GM23338 (cell line): ENCODE data around the gene ANKS1B. TPM values are rescaled to one million over a fixed set of nuclear protein-coding genes. Genes with fewer than 3 reads are reported as not detected.

ENCODE experiments used
- ATAC-seq: fragments of 200-7000 bp; cut with Tn5 transposase; 3 replicates; pipeline ENCODE4 v1.9.1; 2020
- DNase-seq: peaks from one replicate; pipeline ENCODE4 v3.0.0-alpha.2; 2015; ENCODE audit warnings: low spot score
- H2AFZ ChIP-seq: fragments of 200-600 bp; sonication (generic); 2 replicates; pipeline ENCODE4 v1.8.0; 2016; ENCODE audit warnings: antibody characterized with exemption, mild to moderate bottlenecking, moderate library complexity
- H3F3A ChIP-seq: fragments of 200-600 bp; sonication (generic); replicated peaks from 2 replicates; pipeline ENCODE4 v1.8.0; 2017; ENCODE audit warnings: antibody characterized with exemption, mixed run types, low read depth
- H3K27ac ChIP-seq: fragments of 200-600 bp; sonication (generic); 2 replicates; pipeline ENCODE4 v1.6.1; 2016; ENCODE audit warnings: low read depth
- H3K27me3 ChIP-seq: fragments of 200-600 bp; sonication (generic); 2 replicates; pipeline ENCODE4 v1.8.0; 2016; ENCODE audit warnings: mild to moderate bottlenecking, mixed run types, moderate library complexity; ENCODE audit not compliant: insufficient read depth
- H3K36me3 ChIP-seq: fragments of 200-600 bp; sonication (generic); 2 replicates; pipeline ENCODE4 v1.8.0; 2016; ENCODE audit warnings: mild to moderate bottlenecking; ENCODE audit not compliant: insufficient read depth
- H3K4me1 ChIP-seq: fragments of 200-600 bp; sonication (generic); 2 replicates; pipeline ENCODE4 v1.8.0; 2016; ENCODE audit warnings: mild to moderate bottlenecking, moderate library complexity; ENCODE audit not compliant: insufficient read depth
- H3K4me2 ChIP-seq: fragments of 200-600 bp; sonication (generic); 2 replicates; pipeline ENCODE4 v1.7.1; 2017; ENCODE audit warnings: mixed run types
- H3K4me3 ChIP-seq: fragments of 200-600 bp; sonication (generic); 2 replicates; pipeline ENCODE4 v1.6.1; 2016; ENCODE audit warnings: mixed run types
- H3K79me2 ChIP-seq: fragments of 200-600 bp; sonication (generic); replicated peaks from 2 replicates; pipeline ENCODE4 v1.8.0; 2017; ENCODE audit warnings: mild to moderate bottlenecking; ENCODE audit not compliant: insufficient read depth
- H3K9me2 ChIP-seq: fragments of 200-600 bp; sonication (generic); 2 replicates; pipeline ENCODE4 v1.8.0; 2017; ENCODE audit not compliant: insufficient read depth
- H4K20me1 ChIP-seq: fragments of 200-600 bp; sonication (generic); replicated peaks from 2 replicates; pipeline ENCODE4 v1.8.0; 2017; ENCODE audit warnings: mild to moderate bottlenecking; ENCODE audit not compliant: insufficient read depth
- H3K27ac Mint-ChIP-seq: 2 replicates; pipeline ENCODE4 v1.8.0; 2020; ENCODE audit warnings: inconsistent platforms, mild to moderate bottlenecking, moderate library complexity, mixed read lengths
- H3K27me3 Mint-ChIP-seq: 3 replicates; pipeline ENCODE4 v1.8.0; 2022; ENCODE audit warnings: low read depth, mild to moderate bottlenecking, moderate library complexity, mixed read lengths, inconsistent platforms; ENCODE audit not compliant: insufficient read depth, poor library complexity
- H3K36me3 Mint-ChIP-seq: 3 replicates; pipeline ENCODE4 v1.8.0; 2021; ENCODE audit warnings: low read depth, mild to moderate bottlenecking, inconsistent platforms, moderate library complexity, mixed read lengths
- H3K4me1 Mint-ChIP-seq: 3 replicates; pipeline ENCODE4 v1.8.0; 2020; ENCODE audit warnings: mild to moderate bottlenecking, inconsistent platforms, mixed read lengths
- H3K4me3 Mint-ChIP-seq: 3 replicates; pipeline ENCODE4 v1.8.0; 2021; ENCODE audit warnings: moderate library complexity, mild to moderate bottlenecking, inconsistent platforms, mixed read lengths
- H3K9me3 Mint-ChIP-seq: 3 replicates; pipeline ENCODE4 v1.8.0; 2020; ENCODE audit warnings: moderate library complexity, mild to moderate bottlenecking, inconsistent platforms, mixed read lengths
- CREB1 ChIP-seq: fragments of 250-450 bp; sonication (Bioruptor Pico); IDR thresholded peaks from 2 replicates; pipeline ENCODE4 v1.5.0; 2020; ENCODE audit warnings: low read depth, mild to moderate bottlenecking, moderate library complexity
- JUNB ChIP-seq: IDR thresholded peaks from one replicate; pipeline ENCODE4 v1.6.1; 2016; ENCODE audit warnings: antibody characterized with exemption; ENCODE audit not compliant: unreplicated experiment
- NANOG ChIP-seq: IDR thresholded peaks from 2 replicates; pipeline ENCODE4 v1.6.1; 2016; ENCODE audit warnings: antibody characterized with exemption, borderline replicate concordance
- STAT1 ChIP-seq: IDR thresholded peaks from one replicate; pipeline ENCODE4 v1.6.1; 2016; ENCODE audit warnings: antibody characterized with exemption; ENCODE audit not compliant: unreplicated experiment
- ZNF331 ChIP-seq: fragments of 250-450 bp; sonication (Bioruptor Pico); IDR thresholded peaks from 2 replicates; pipeline ENCODE4 v1.5.0; 2020; ENCODE audit warnings: low read depth, mild to moderate bottlenecking, moderate library complexity
- polyA plus RNA-seq: library from polyadenylated mRNA; unstranded; fragments of >200 nt; fragmentation: Nextera tagmentation; extraction: Ambion mirVana; gene quantifications from 2 replicates; pipeline ENCODE4 v1.2.1, GENCODE V29; 2016
- total RNA-seq: library from RNA; depleted of rRNA; stranded (reverse); fragments of >200 nt; shearing (Covaris generic); gene quantifications from 2 replicates; pipeline ENCODE4 v1.2.3, GENCODE V29; 2014
- TF ChIP-seq, protein P1 (sequence below): IDR thresholded peaks from 2 replicates; pipeline ENCODE4 v1.6.1; 2016; ENCODE audit warnings: antibody characterized with exemption
- TF ChIP-seq, protein P2 (sequence below): fragments of 250-450 bp; sonication (Bioruptor Pico); IDR thresholded peaks from 2 replicates; pipeline ENCODE4 v1.5.0; 2020; ENCODE audit warnings: mild to moderate bottlenecking, moderate library complexity
- TF ChIP-seq, protein P3 (sequence below): IDR thresholded peaks from one replicate; pipeline ENCODE4 v1.6.1; 2018; ENCODE audit warnings: antibody characterized with exemption; ENCODE audit not compliant: unreplicated experiment

The ANKS1B gene
- total and polyA plus RNA-seq, 2 experiments from 2014 or later: 4.3 to 5.8 TPM

DNA sequence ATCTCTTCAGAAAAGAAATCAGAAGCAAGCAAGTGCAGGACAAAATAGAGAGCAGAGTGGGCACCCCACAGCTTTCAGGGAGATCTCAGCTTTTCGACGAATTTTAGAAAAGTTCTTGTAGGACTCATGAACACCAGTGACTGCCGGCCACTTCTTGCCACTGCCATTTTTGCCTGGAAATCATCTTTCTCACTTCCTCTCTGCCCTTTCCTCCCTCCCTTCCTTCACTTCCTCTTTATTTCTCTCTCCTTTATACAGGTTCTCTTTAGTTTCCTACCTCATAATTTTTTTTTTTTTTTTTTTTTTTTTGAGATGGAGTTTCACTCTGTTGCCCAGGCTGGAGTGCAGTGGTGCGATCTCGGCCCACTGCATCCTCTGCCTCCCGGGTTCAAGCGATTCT, 1154.1 kb downstream of the ANKS1B start (continued):
- TF ChIP-seq, protein P1, sequence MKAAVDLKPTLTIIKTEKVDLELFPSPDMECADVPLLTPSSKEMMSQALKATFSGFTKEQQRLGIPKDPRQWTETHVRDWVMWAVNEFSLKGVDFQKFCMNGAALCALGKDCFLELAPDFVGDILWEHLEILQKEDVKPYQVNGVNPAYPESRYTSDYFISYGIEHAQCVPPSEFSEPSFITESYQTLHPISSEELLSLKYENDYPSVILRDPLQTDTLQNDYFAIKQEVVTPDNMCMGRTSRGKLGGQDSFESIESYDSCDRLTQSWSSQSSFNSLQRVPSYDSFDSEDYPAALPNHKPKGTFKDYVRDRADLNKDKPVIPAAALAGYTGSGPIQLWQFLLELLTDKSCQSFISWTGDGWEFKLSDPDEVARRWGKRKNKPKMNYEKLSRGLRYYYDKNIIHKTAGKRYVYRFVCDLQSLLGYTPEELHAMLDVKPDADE: no peak

DNA sequence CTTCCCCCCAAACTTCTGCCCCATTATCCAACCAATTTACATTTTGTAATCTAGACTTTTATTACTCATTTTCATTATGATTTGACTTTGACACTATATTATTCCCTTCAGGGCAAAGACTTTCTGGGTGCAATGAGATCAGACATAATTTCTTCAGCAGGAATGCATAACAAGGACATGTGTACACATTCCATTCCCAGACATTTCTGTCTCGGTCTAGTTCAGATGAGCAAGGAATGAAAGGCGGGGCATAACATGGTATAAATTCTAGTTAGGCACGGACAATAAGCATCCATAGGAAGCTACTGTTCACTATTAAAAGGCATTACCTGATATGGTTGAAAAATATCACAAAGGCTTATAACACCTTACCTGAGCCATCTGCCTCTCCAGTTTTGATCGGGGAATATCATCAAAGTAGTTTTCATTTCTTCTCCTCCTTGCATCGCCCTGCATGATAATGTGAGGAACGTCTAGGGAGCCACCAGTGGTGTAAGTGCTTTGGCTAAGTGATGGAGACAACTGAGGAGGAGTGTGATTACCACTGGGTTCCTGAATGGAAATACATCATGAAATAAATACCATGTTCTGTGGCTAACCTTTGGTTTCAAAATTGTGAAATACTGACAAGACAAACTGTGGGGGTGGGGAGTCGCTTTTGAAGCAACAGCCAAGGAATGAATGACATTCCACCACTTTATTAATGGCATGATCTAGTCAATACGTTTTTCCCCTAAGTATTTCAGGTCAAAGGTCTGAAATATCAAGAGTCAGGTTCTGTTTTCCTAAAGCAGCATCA, 1155.7 kb downstream of the ANKS1B start:
- ATAC-seq (no peak), DNase-seq (no peak)
- H3K9me3 Mint-ChIP-seq: no peaks in the 10 kb centered on the region

DNA sequence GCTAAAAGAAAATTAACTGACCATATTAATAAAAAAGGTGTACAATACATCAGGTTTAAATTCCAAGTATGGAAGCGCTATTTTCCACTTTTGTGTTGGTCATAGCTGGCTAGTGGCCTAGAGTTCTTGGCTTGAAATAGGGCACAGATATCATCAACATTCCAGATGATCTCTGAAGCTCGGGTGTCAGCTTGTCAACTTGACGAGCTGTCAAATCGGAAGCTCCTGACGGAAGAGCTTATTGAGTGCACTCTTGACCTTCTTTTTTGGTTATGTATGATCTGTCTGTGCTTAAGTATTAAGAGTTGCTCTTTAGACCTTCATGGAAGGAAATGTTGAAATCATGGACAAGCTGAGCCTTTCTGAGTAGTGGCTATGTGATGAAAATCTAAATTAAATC, 1161.7 kb downstream of the ANKS1B start:
- Mint-ChIP-seq H3K4me3 (no peak overlapping the region), H3K27ac (no peak overlapping the region), H3K27me3 (no peaks in the 10 kb centered on the region), H3K9me3 (no peaks in the 10 kb centered on the region), H3K4me1 (peaks cover 43% of the 10 kb centered on the region), H3K36me3 (no peaks in the 10 kb centered on the region)
- DNase-seq: no peak
- Histone ChIP-seq H3K79me2 (no peaks in the 10 kb centered on the region), H3F3A (no peaks in the 10 kb centered on the region), H3K36me3 (no peaks in the 10 kb centered on the region), H3K4me3 (no peak overlapping the region), H3K9me2 (no peaks in the 10 kb centered on the region), H3K4me1 (peaks cover 15% of the 10 kb centered on the region; the same call in 1 of the 2 replicates), H2AFZ (no peak overlapping the region), H4K20me1 (no peaks in the 10 kb centered on the region), H3K27ac (no peak overlapping the region), H3K4me2 (no peak overlapping the region), H3K27me3 (no peaks in the 10 kb centered on the region)
- ATAC-seq: no peak
- TF ChIP-seq CREB1 (no peak), ZNF331 (no peak), JUNB (no peak), NANOG (no peak)
- TF ChIP-seq, protein P2, sequence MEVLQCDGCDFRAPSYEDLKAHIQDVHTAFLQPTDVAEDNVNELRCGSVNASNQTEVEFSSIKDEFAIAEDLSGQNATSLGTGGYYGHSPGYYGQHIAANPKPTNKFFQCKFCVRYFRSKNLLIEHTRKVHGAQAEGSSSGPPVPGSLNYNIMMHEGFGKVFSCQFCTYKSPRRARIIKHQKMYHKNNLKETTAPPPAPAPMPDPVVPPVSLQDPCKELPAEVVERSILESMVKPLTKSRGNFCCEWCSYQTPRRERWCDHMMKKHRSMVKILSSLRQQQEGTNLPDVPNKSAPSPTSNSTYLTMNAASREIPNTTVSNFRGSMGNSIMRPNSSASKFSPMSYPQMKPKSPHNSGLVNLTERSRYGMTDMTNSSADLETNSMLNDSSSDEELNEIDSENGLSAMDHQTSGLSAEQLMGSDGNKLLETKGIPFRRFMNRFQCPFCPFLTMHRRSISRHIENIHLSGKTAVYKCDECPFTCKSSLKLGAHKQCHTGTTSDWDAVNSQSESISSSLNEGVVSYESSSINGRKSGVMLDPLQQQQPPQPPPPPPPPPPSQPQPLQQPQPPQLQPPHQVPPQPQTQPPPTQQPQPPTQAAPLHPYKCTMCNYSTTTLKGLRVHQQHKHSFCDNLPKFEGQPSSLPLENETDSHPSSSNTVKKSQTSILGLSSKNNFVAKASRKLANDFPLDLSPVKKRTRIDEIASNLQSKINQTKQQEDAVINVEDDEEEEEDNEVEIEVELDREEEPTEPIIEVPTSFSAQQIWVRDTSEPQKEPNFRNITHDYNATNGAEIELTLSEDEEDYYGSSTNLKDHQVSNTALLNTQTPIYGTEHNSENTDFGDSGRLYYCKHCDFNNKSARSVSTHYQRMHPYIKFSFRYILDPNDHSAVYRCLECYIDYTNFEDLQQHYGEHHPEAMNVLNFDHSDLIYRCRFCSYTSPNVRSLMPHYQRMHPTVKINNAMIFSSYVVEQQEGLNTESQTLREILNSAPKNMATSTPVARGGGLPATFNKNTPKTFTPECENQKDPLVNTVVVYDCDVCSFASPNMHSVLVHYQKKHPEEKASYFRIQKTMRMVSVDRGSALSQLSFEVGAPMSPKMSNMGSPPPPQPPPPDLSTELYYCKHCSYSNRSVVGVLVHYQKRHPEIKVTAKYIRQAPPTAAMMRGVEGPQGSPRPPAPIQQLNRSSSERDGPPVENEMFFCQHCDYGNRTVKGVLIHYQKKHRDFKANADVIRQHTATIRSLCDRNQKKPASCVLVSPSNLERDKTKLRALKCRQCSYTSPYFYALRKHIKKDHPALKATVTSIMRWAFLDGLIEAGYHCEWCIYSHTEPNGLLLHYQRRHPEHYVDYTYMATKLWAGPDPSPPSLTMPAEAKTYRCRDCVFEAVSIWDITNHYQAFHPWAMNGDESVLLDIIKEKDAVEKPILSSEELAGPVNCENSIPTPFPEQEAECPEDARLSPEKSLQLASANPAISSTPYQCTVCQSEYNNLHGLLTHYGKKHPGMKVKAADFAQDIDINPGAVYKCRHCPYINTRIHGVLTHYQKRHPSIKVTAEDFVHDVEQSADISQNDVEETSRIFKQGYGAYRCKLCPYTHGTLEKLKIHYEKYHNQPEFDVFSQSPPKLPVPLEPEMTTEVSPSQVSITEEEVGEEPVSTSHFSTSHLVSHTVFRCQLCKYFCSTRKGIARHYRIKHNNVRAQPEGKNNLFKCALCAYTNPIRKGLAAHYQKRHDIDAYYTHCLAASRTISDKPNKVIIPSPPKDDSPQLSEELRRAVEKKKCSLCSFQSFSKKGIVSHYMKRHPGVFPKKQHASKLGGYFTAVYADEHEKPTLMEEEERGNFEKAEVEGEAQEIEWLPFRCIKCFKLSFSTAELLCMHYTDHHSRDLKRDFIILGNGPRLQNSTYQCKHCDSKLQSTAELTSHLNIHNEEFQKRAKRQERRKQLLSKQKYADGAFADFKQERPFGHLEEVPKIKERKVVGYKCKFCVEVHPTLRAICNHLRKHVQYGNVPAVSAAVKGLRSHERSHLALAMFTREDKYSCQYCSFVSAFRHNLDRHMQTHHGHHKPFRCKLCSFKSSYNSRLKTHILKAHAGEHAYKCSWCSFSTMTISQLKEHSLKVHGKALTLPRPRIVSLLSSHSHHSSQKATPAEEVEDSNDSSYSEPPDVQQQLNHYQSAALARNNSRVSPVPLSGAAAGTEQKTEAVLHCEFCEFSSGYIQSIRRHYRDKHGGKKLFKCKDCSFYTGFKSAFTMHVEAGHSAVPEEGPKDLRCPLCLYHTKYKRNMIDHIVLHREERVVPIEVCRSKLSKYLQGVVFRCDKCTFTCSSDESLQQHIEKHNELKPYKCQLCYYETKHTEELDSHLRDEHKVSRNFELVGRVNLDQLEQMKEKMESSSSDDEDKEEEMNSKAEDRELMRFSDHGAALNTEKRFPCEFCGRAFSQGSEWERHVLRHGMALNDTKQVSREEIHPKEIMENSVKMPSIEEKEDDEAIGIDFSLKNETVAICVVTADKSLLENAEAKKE: no peak
- TF ChIP-seq, protein P3, sequence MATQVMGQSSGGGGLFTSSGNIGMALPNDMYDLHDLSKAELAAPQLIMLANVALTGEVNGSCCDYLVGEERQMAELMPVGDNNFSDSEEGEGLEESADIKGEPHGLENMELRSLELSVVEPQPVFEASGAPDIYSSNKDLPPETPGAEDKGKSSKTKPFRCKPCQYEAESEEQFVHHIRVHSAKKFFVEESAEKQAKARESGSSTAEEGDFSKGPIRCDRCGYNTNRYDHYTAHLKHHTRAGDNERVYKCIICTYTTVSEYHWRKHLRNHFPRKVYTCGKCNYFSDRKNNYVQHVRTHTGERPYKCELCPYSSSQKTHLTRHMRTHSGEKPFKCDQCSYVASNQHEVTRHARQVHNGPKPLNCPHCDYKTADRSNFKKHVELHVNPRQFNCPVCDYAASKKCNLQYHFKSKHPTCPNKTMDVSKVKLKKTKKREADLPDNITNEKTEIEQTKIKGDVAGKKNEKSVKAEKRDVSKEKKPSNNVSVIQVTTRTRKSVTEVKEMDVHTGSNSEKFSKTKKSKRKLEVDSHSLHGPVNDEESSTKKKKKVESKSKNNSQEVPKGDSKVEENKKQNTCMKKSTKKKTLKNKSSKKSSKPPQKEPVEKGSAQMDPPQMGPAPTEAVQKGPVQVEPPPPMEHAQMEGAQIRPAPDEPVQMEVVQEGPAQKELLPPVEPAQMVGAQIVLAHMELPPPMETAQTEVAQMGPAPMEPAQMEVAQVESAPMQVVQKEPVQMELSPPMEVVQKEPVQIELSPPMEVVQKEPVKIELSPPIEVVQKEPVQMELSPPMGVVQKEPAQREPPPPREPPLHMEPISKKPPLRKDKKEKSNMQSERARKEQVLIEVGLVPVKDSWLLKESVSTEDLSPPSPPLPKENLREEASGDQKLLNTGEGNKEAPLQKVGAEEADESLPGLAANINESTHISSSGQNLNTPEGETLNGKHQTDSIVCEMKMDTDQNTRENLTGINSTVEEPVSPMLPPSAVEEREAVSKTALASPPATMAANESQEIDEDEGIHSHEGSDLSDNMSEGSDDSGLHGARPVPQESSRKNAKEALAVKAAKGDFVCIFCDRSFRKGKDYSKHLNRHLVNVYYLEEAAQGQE: no peak

More for the DNA sequence above, 1155.7 kb downstream of the ANKS1B start:
- peaks cover 16% of the 10 kb centered on the region for H3K4me1 Mint-ChIP-seq
- H3K4me2 ChIP-seq: no peak overlapping the region
- no peaks in the 10 kb centered on the region for H3K27me3 ChIP-seq
- no peak overlapping the region for H3K4me3 ChIP-seq
- H3K9me2 ChIP-seq: 0 out of 2 replicates have a peak, but pooled peaks cover 3% of the 10 kb centered on the region
- H3K27me3 Mint-ChIP-seq: no peaks in the 10 kb centered on the region
- H3K36me3 Mint-ChIP-seq: no peaks in the 10 kb centered on the region
- no peak overlapping the region for H3K4me3 Mint-ChIP-seq
- no peak overlapping the region for H3K27ac Mint-ChIP-seq
- no peaks in the 10 kb centered on the region for H3K36me3 ChIP-seq
- no peaks in the 10 kb centered on the region for H3K79me2 ChIP-seq
- TF ChIP-seq STAT1: no peak
- H3K27ac ChIP-seq: no peak overlapping the region
- 0 out of 2 replicates have a peak, but pooled peaks cover 6% of the 10 kb centered on the region for H3K4me1 ChIP-seq
- H4K20me1 ChIP-seq: no peaks in the 10 kb centered on the region
- H3F3A ChIP-seq: no peaks in the 10 kb centered on the region
- H2AFZ ChIP-seq: no peak overlapping the region
